Measurements from ENCODE around the gene RALGDS. TPM values are rescaled to one million over a fixed set of nuclear protein-coding genes. Genes with fewer than 3 reads are reported as not detected.

Gene RALGDS
- total and polyA plus RNA-seq, 9 of the 15 experiments (the other 6 are each of a cell fraction or from before 2014, with no cell fraction given): 0.75 to 43.3 (median 27.1) TPM

- TF ChIP-seq MLLT1 (IDR thresholded peaks at IDR 0.05): peak; percentile 46 to 52; a peak in 3 of 4 replicates
- no peak for TF ChIP-seq ZNF239 (CRISPR knock-in tag; IDR thresholded peaks at IDR 0.05)
- TF ChIP-seq BRD4 (IDR thresholded peaks at IDR 0.05): no peak; the same call in 1 of the 2 replicates
- TF ChIP-seq SAP30 (IDR thresholded peaks at IDR 0.05; ENCODE audit: borderline replicate concordance, insufficient read depth, low read depth, low read length, poor library complexity, severe bottlenecking): peak; percentile 49
- no peak for TF ChIP-seq NCOA6 (IDR thresholded peaks at IDR 0.05)
- TF ChIP-seq ZNF551 (CRISPR knock-in tag; IDR thresholded peaks at IDR 0.05): no peak
- no peak for TF ChIP-seq ZNF518B (CRISPR knock-in tag; IDR thresholded peaks at IDR 0.05)
- peak; percentile 59 for TF ChIP-seq HNRNPK (IDR thresholded peaks at IDR 0.05; ENCODE audit: low read depth, low read length, poor library complexity, severe bottlenecking)
- TF ChIP-seq ZBTB9 (CRISPR knock-in tag; IDR thresholded peaks at IDR 0.05): peak; percentile 72
- TF ChIP-seq TFAP4 (CRISPR knock-in tag; IDR thresholded peaks at IDR 0.05; ENCODE audit: borderline replicate concordance): peak; percentile 98
- TF ChIP-seq ZNF77 (CRISPR knock-in tag; IDR thresholded peaks at IDR 0.05): no peak
- TF ChIP-seq ZNF175 (CRISPR knock-in tag; IDR thresholded peaks at IDR 0.05; ENCODE audit: low read depth): peak; percentile 57; the same call in 1 of the 2 replicates
- no peak for TF ChIP-seq CEBPB (tag; IDR thresholded peaks at IDR 0.05)
- TF ChIP-seq MNT (conservative IDR thresholded peaks at IDR 0.05): peak; percentile 83 to 92
- TF ChIP-seq STAT5B (CRISPR knock-in tag; IDR thresholded peaks at IDR 0.05): no peak
- TF ChIP-seq ZNF57 (CRISPR knock-in tag; IDR thresholded peaks at IDR 0.05): no peak
- TF ChIP-seq MEIS2 (IDR thresholded peaks at IDR 0.05; ENCODE audit: partially characterized antibody): peak; percentile 37
Observed at GRCh38 chr9:133144142-133144903, 23.3 kb upstream of the RALGDS start (continued).
